NB4 (cell line): ENCODE results near the gene ZNF587B.
"Not testable (repeated sequence)": the region's sequence is repeated elsewhere in the genome, so short reads cannot be mapped to it uniquely, and the experiment has no call there.

ENCODE experiments used
- CTCF ChIP-seq: IDR thresholded peaks from one replicate; pipeline ENCODE4 v1.5.1; 2012; ENCODE audit warnings: low read depth, low read length
- MAX ChIP-seq: IDR thresholded peaks from 2 replicates; pipeline ENCODE4 v1.6.1; 2011; ENCODE audit warnings: low read depth, low read length
- MYC ChIP-seq: IDR thresholded peaks from 2 replicates; pipeline ENCODE4 v1.6.1; 2011; ENCODE audit warnings: low read depth, low read length
- POLR2A ChIP-seq: IDR thresholded peaks from 2 replicates; pipeline ENCODE4 v1.6.1; 2011; ENCODE audit warnings: mild to moderate bottlenecking; ENCODE audit not compliant: insufficient read length; ENCODE audit errors: extremely low read depth

GRCh38 chr19:57873883-57874799, 44.0 kb downstream of the ZNF587B start:
- TF ChIP-seq CTCF, POLR2A, MAX, MYC: not testable (repeated sequence)
